GM18870 (cell line): ENCODE measurements around the gene RAB11A.

ENCODE experiments used
- ATAC-seq: cut with Tn5 transposase; IDR thresholded peaks from one replicate; pipeline ENCODE4 v1.9.1; 2021; ENCODE audit warnings: moderate library complexity; ENCODE audit not compliant: unreplicated experiment

The RAB11A gene

GRCh38 chr15:65935391-65935790 is 66.1 kb downstream of the RAB11A start:
- no peak for ATAC-seq

GRCh38 chr15:65936282-65936681 is 67.0 kb downstream of the RAB11A start:
- no peak for ATAC-seq

- no peak for ATAC-seq
These were observed 67.8 kb downstream of the RAB11A start for GRCh38 chr15:65937054-65937453.

GRCh38 chr15:65937476-65937875 is 68.2 kb downstream of the RAB11A start:
- no peak for ATAC-seq

GRCh38 chr15:65938604-65939003 is 69.3 kb downstream of the RAB11A start:
- ATAC-seq, result no peak

GRCh38 chr15:65939901-65940617 is 70.8 kb downstream of the RAB11A start:
- ATAC-seq, result no peak

- no peak for ATAC-seq
These were observed 71.3 kb downstream of the RAB11A start for GRCh38 chr15:65940618-65940909.
